ENCODE measurements around the gene PCSK9. TPM values are rescaled to one million over a fixed set of nuclear protein-coding genes. Genes with fewer than 3 reads are reported as not detected.

Gene PCSK9
- total and polyA plus RNA-seq, 4 donors: 0.13 to 0.42 (median 0.38) TPM; not detected in 1

- Histone ChIP-seq H3K27me3 (ENCODE audit: control insufficient read depth in 1 of 2, insufficient read depth in 2 of 2, low read length in 1 of 2) (no peaks in the 10 kb centered on the region), H3K9me3 (ENCODE audit: control insufficient read depth, low read length) (no peaks in the 10 kb centered on the region), H3K27ac (ENCODE audit: low read depth in 1 of 2, low read length in 2 of 2) (no peak overlapping the region), H3K4me1 (ENCODE audit: control insufficient read depth in 1 of 2, insufficient read depth in 2 of 2, low read length in 2 of 2) (no peaks in the 10 kb centered on the region), H3K4me3 (ENCODE audit: low read length in 2 of 2) (no peak overlapping the region), H3K36me3 (ENCODE audit: control insufficient read depth in 1 of 2, insufficient read depth in 2 of 2, low read length in 1 of 2) (no peaks in the 10 kb centered on the region)
- DNase-seq (peak; percentile 83 to 95), ATAC-seq (ENCODE audit: low FRiP score) (peak; percentile 88)
- intact Hi-C loops (cut with DNase I): loop anchor here (1.0 kb wide), 2 partner anchors 46 to 51 kb away; no protein-coding TSS in a partner anchor
- 3 to 4% methylated on average over 19 to 23 of the region's 23 CpGs for WGBS, 2 donors
Observed at GRCh38 chr1:54996359-54996868, 42.9 kb upstream of the PCSK9 start.

GRCh38 chr1:54996869-54997710 is 42.3 kb upstream of the PCSK9 start:
- no peaks in the 10 kb centered on the region for H3K36me3 ChIP-seq (ENCODE audit: control insufficient read depth in 1 of 2, insufficient read depth in 2 of 2, low read length in 1 of 2)
- ATAC-seq (ENCODE audit: low FRiP score) (peak; percentile 3), DNase-seq (no peak)
- intact Hi-C loops (cut with DNase I): loop anchor here (1.0 kb wide), 2 partner anchors 47 to 52 kb away; no protein-coding TSS in a partner anchor
- no peaks in the 10 kb centered on the region for H3K9me3 ChIP-seq (ENCODE audit: control insufficient read depth, low read length)
- no peak overlapping the region for H3K4me3 ChIP-seq (ENCODE audit: low read length in 2 of 2)
- no peaks in the 10 kb centered on the region for H3K4me1 ChIP-seq (ENCODE audit: control insufficient read depth in 1 of 2, insufficient read depth in 2 of 2, low read length in 2 of 2)
- no peaks in the 10 kb centered on the region for H3K27me3 ChIP-seq (ENCODE audit: control insufficient read depth in 1 of 2, insufficient read depth in 2 of 2, low read length in 1 of 2)
- H3K27ac ChIP-seq (ENCODE audit: low read depth in 1 of 2, low read length in 2 of 2): no peak overlapping the region
- 20 to 21% methylated on average over 45 to 46 of the region's 46 CpGs for WGBS, 2 donors

GRCh38 chr1:54997711-54997986 is 41.7 kb upstream of the PCSK9 start:
- no peaks in the 10 kb centered on the region for H3K36me3 ChIP-seq (ENCODE audit: control insufficient read depth in 1 of 2, insufficient read depth in 2 of 2, low read length in 1 of 2)
- no peak for ATAC-seq (ENCODE audit: low FRiP score)
- no peak for DNase-seq
- H3K27me3 ChIP-seq (ENCODE audit: control insufficient read depth in 1 of 2, insufficient read depth in 2 of 2, low read length in 1 of 2): no peaks in the 10 kb centered on the region
- no peak overlapping the region for H3K4me3 ChIP-seq (ENCODE audit: low read length in 2 of 2)
- H3K27ac ChIP-seq (ENCODE audit: low read depth in 1 of 2, low read length in 2 of 2): no peak overlapping the region
- 90 to 92% methylated on average over 6 of the region's 6 CpGs for WGBS, 2 donors
- H3K4me1 ChIP-seq (ENCODE audit: control insufficient read depth in 1 of 2, insufficient read depth in 2 of 2, low read length in 2 of 2): no peaks in the 10 kb centered on the region
- no peaks in the 10 kb centered on the region for H3K9me3 ChIP-seq (ENCODE audit: control insufficient read depth, low read length)
- intact Hi-C loops (cut with DNase I): no loop called here

- intact Hi-C loops (cut with DNase I): no loop called here
- Histone ChIP-seq H3K4me1 (ENCODE audit: control insufficient read depth in 1 of 2, insufficient read depth in 2 of 2, low read length in 2 of 2) (no peaks in the 10 kb centered on the region), H3K36me3 (ENCODE audit: control insufficient read depth in 1 of 2, insufficient read depth in 2 of 2, low read length in 1 of 2) (no peaks in the 10 kb centered on the region), H3K27ac (ENCODE audit: low read depth in 1 of 2, low read length in 2 of 2) (no peak overlapping the region), H3K9me3 (ENCODE audit: control insufficient read depth, low read length) (no peaks in the 10 kb centered on the region), H3K27me3 (ENCODE audit: control insufficient read depth in 1 of 2, insufficient read depth in 2 of 2, low read length in 1 of 2) (no peaks in the 10 kb centered on the region), H3K4me3 (ENCODE audit: low read length in 2 of 2) (no peak overlapping the region)
- DNase-seq (no peak), ATAC-seq (ENCODE audit: low FRiP score) (no peak)
- 94% methylated on average over 6 of the region's 6 CpGs for WGBS, 2 donors
Observed at GRCh38 chr1:54998100-54998499, 41.2 kb upstream of the PCSK9 start.

GRCh38 chr1:54998677-54999076 is 40.7 kb upstream of the PCSK9 start, which contains the start of gene BSND:
Gene BSND (plus strand): TSS chr1:54998933. CDS start chr1:54999187, 254 bp downstream.
- Histone ChIP-seq H3K4me3 (ENCODE audit: low read length in 2 of 2) (no peak within 1 kb of the TSS), H3K27ac (ENCODE audit: low read depth in 1 of 2, low read length in 2 of 2) (no peak within 1 kb of the TSS), H3K27me3 (ENCODE audit: control insufficient read depth in 1 of 2, insufficient read depth in 2 of 2, low read length in 1 of 2) (no peaks in the 10 kb centered on the region), H3K36me3 (ENCODE audit: control insufficient read depth in 1 of 2, insufficient read depth in 2 of 2, low read length in 1 of 2) (no peaks in the 10 kb centered on the region), H3K9me3 (ENCODE audit: control insufficient read depth, low read length) (no peaks in the 10 kb centered on the region), H3K4me1 (ENCODE audit: control insufficient read depth in 1 of 2, insufficient read depth in 2 of 2, low read length in 2 of 2) (no peaks in the 10 kb centered on the region)
- no peak for DNase-seq
- ATAC-seq (ENCODE audit: low FRiP score): no peak
- intact Hi-C loops (cut with DNase I): no loop called here
- 78 to 82% methylated on average over 7 of the region's 7 CpGs for WGBS, 2 donors

GRCh38 chr1:55000110-55001085 is 39.0 kb upstream of the PCSK9 start:
- H3K27ac ChIP-seq (ENCODE audit: low read depth in 1 of 2, low read length in 2 of 2): no peak overlapping the region
- no peaks in the 10 kb centered on the region for H3K9me3 ChIP-seq (ENCODE audit: control insufficient read depth, low read length)
- H3K27me3 ChIP-seq (ENCODE audit: control insufficient read depth in 1 of 2, insufficient read depth in 2 of 2, low read length in 1 of 2): no peaks in the 10 kb centered on the region
- ATAC-seq (ENCODE audit: low FRiP score): no peak
- no peak overlapping the region for H3K4me3 ChIP-seq (ENCODE audit: low read length in 2 of 2)
- intact Hi-C loops (cut with DNase I): no loop called here
- H3K36me3 ChIP-seq (ENCODE audit: control insufficient read depth in 1 of 2, insufficient read depth in 2 of 2, low read length in 1 of 2): no peaks in the 10 kb centered on the region
- no peaks in the 10 kb centered on the region for H3K4me1 ChIP-seq (ENCODE audit: control insufficient read depth in 1 of 2, insufficient read depth in 2 of 2, low read length in 2 of 2)
- DNase-seq: no peak
- 74 to 81% methylated on average over 8 of the region's 8 CpGs for WGBS, 2 donors

GRCh38 chr1:55001311-55001710 is 38.0 kb upstream of the PCSK9 start:
- no peak for ATAC-seq (ENCODE audit: low FRiP score)
- Histone ChIP-seq H3K27ac (ENCODE audit: low read depth in 1 of 2, low read length in 2 of 2) (no peak overlapping the region), H3K36me3 (ENCODE audit: control insufficient read depth in 1 of 2, insufficient read depth in 2 of 2, low read length in 1 of 2) (no peaks in the 10 kb centered on the region), H3K9me3 (ENCODE audit: control insufficient read depth, low read length) (no peaks in the 10 kb centered on the region), H3K4me3 (ENCODE audit: low read length in 2 of 2) (no peak overlapping the region), H3K4me1 (ENCODE audit: control insufficient read depth in 1 of 2, insufficient read depth in 2 of 2, low read length in 2 of 2) (no peaks in the 10 kb centered on the region), H3K27me3 (ENCODE audit: control insufficient read depth in 1 of 2, insufficient read depth in 2 of 2, low read length in 1 of 2) (no peaks in the 10 kb centered on the region)
- intact Hi-C loops (cut with DNase I): no loop called here
- WGBS, 2 donors: 91 to 95% methylated on average over 4 of the region's 4 CpGs
- DNase-seq: peak in 1 of 2 donors; percentile 42

GRCh38 chr1:55002686-55003085 is 36.7 kb upstream of the PCSK9 start:
- ATAC-seq (ENCODE audit: low FRiP score) (no peak), DNase-seq (no peak)
- Histone ChIP-seq H3K27ac (ENCODE audit: low read depth in 1 of 2, low read length in 2 of 2) (no peak overlapping the region), H3K36me3 (ENCODE audit: control insufficient read depth in 1 of 2, insufficient read depth in 2 of 2, low read length in 1 of 2) (no peaks in the 10 kb centered on the region), H3K9me3 (ENCODE audit: control insufficient read depth, low read length) (no peaks in the 10 kb centered on the region), H3K4me3 (ENCODE audit: low read length in 2 of 2) (no peak overlapping the region), H3K27me3 (ENCODE audit: control insufficient read depth in 1 of 2, insufficient read depth in 2 of 2, low read length in 1 of 2) (no peaks in the 10 kb centered on the region), H3K4me1 (ENCODE audit: control insufficient read depth in 1 of 2, insufficient read depth in 2 of 2, low read length in 2 of 2) (no peaks in the 10 kb centered on the region)
- intact Hi-C loops (cut with DNase I): no loop called here
- 32 to 67% methylated on average over 2 of the region's 2 CpGs for WGBS, 2 donors
